PC-9 (cell line): ENCODE measurements around the gene SIAE. TPM values are rescaled to one million over a fixed set of nuclear protein-coding genes. Genes with fewer than 3 reads are reported as not detected.

Source experiments
- BruUV-seq: library from RNA; stranded (reverse); fragments of 400-500 nt; replicated peaks from 2 replicates; lab custom pipeline; 2021; lab: Mats Ljungman, UMichigan
- CTCF ChIA-PET: fragments of 300-600 bp; sonication (Branson Sonifier 250); formaldehyde crosslinking; loops from one replicate; lab custom pipeline; 2022; ENCODE audit warnings: antibody characterized with exemption; lab: Charles Lee
- POLR2A ChIA-PET: fragments of 300-600 bp; sonication (Branson Sonifier 250); formaldehyde crosslinking; loops from one replicate; lab custom pipeline; 2022; ENCODE audit warnings: antibody characterized with exemption; ENCODE audit not compliant: unreplicated experiment; lab: Charles Lee
- DNase-seq, 2 experiments: peaks; one replicate each; pipeline versions ENCODE4 v3.0.0 to v3.0.0-alpha.2; 2015 to 2022; ENCODE audit warnings: mixed read lengths in 1 of 2
- H2AFZ ChIP-seq: fragments of 200-600 bp; sonication (generic); 2 replicates; pipeline ENCODE4 v1.8.1; 2017; ENCODE audit warnings: antibody characterized with exemption
- H3F3A ChIP-seq: fragments of 200-600 bp; sonication (generic); 2 replicates; pipeline ENCODE4 v1.8.1; 2017; ENCODE audit warnings: antibody characterized with exemption, mild to moderate bottlenecking, low read depth; ENCODE audit not compliant: insufficient read depth
- H3K27ac ChIP-seq: fragments of 200-600 bp; sonication (generic); 2 replicates; pipeline ENCODE4 v1.6.1; 2016; ENCODE audit warnings: mixed run types
- H3K27me3 ChIP-seq: fragments of 200-600 bp; sonication (generic); 2 replicates; pipeline ENCODE4 v1.6.1; 2016; ENCODE audit warnings: low read depth, mixed run types; ENCODE audit not compliant: insufficient read depth
- H3K36me3 ChIP-seq: fragments of 200-600 bp; sonication (generic); 2 replicates; pipeline ENCODE4 v1.6.1; 2016; ENCODE audit warnings: low read depth, mixed run types
- H3K4me1 ChIP-seq: fragments of 200-600 bp; sonication (generic); replicated peaks from 2 replicates; pipeline ENCODE4 v1.6.1; 2016; ENCODE audit warnings: mixed run types; ENCODE audit not compliant: insufficient read depth
- H3K4me2 ChIP-seq: fragments of 200-600 bp; sonication (generic); 2 replicates; pipeline ENCODE4 v1.6.1; 2017; ENCODE audit warnings: mixed run types
- H3K4me3 ChIP-seq: fragments of 200-600 bp; sonication (generic); 2 replicates; pipeline ENCODE4 v1.6.1; 2016; ENCODE audit warnings: mixed run types
- H3K79me2 ChIP-seq: fragments of 200-600 bp; sonication (generic); 2 replicates; pipeline ENCODE4 v1.6.1; 2017; ENCODE audit warnings: low read depth, mixed run types
- H3K9me2 ChIP-seq: fragments of 200-600 bp; sonication (generic); 2 replicates; pipeline ENCODE4 v1.8.1; 2017; ENCODE audit warnings: mild to moderate bottlenecking; ENCODE audit not compliant: insufficient read depth
- H3K9me3 ChIP-seq: fragments of 200-600 bp; sonication (generic); 2 replicates; pipeline ENCODE4 v1.8.1; 2016; ENCODE audit warnings: low read depth; ENCODE audit not compliant: insufficient read depth
- H4K20me1 ChIP-seq: fragments of 200-600 bp; sonication (generic); 2 replicates; pipeline ENCODE4 v1.8.1; 2017; ENCODE audit not compliant: insufficient read depth
- CTCF ChIP-seq: fragments of 200-600 bp; sonication (generic); conservative IDR thresholded peaks from 2 replicates; pipeline ENCODE4 v1.6.1; 2017; ENCODE audit warnings: mixed run types, antibody characterized with exemption, mild to moderate bottlenecking, moderate library complexity
- EZH2 ChIP-seq: fragments of 200-600 bp; sonication (generic); IDR thresholded peaks from 2 replicates; pipeline ENCODE4 v1.8.0; 2017; ENCODE audit warnings: antibody characterized with exemption, low read depth
- intact Hi-C: fragments of 100-400 bp; cut with micrococcal nuclease; formaldehyde crosslinking; loops from one replicate; pipeline ENCODE4 v1.10.0; 2022; ENCODE audit not compliant: unreplicated experiment
- total RNA-seq: library from RNA; stranded (reverse); gene quantifications from 2 replicates; pipeline ENCODE4 v1.2.3, GENCODE V29; 2021

The SIAE gene
- total RNA-seq, 1 experiment from 2014 or later = 29.2 TPM

DNA sequence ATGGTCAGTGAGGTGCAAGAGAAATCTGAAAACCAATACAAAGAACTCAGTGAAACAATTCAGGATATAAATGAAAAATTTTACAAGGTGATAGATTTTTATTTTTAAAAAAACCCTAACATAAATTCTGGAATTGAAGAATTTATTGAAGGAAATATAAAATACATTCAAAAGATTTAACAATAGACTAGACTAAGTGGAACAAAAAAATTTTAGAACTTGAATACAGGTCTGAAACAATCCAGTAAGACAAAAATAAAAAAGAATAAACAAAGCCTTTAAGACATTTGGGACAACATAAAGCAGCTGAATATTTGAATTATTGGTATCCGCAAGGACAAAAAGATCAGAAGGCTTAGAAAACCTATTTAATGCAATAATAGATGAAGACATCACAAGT is 8.9 kb upstream of the SIAE start:
- no TSS peak for BruUV-seq
- POLR2A ChIA-PET = no interaction called here
- H3K9me2 ChIP-seq = no peaks in the 10 kb centered on the region

GRCh38 chr11:124681421-124681820 is 7.9 kb upstream of the SIAE start:
- DNase-seq = no peak
- no peaks in the 10 kb centered on the region for H3K36me3 ChIP-seq
- H3K27me3 ChIP-seq = no peaks in the 10 kb centered on the region
- H3K4me2 ChIP-seq = no peak overlapping the region
- CTCF ChIA-PET = no interaction called here
- intact Hi-C loops = no loop called here
- 0 out of 2 replicates have a peak, but pooled peaks cover 4% of the 10 kb centered on the region for H3K9me3 ChIP-seq
- no peaks in the 10 kb centered on the region for H3K79me2 ChIP-seq
- H3K9me2 ChIP-seq = no peaks in the 10 kb centered on the region
- POLR2A ChIA-PET = no interaction called here
- no peaks in the 10 kb centered on the region for H3F3A ChIP-seq
- BruUV-seq = no TSS peak
- TF ChIP-seq EZH2 = no peak
- TF ChIP-seq CTCF = no peak
- H4K20me1 ChIP-seq = no peaks in the 10 kb centered on the region
- no peak overlapping the region for H2AFZ ChIP-seq
- H3K27ac ChIP-seq = no peak overlapping the region
- H3K4me1 ChIP-seq = no peaks in the 10 kb centered on the region
- H3K4me3 ChIP-seq = no peak overlapping the region

More for the DNA sequence above, 8.9 kb upstream of the SIAE start:
- intact Hi-C loops = no loop called here
- Histone ChIP-seq H3K9me3 (0 out of 2 replicates have a peak, but pooled peaks cover 4% of the 10 kb centered on the region), H3K4me2 (no peak overlapping the region), H2AFZ (no peak overlapping the region), H3K79me2 (no peaks in the 10 kb centered on the region), H3K36me3 (no peaks in the 10 kb centered on the region), H3K4me3 (no peak overlapping the region), H3K4me1 (no peaks in the 10 kb centered on the region), H4K20me1 (no peaks in the 10 kb centered on the region), H3F3A (no peaks in the 10 kb centered on the region), H3K27me3 (no peaks in the 10 kb centered on the region), H3K27ac (no peak overlapping the region)
- TF ChIP-seq EZH2 (no peak), CTCF (no peak)
- DNase-seq = no peak
- CTCF ChIA-PET = no interaction called here

GRCh38 chr11:124678416-124678815 is 4.9 kb upstream of the SIAE start:
- no peaks in the 10 kb centered on the region for H3K79me2 ChIP-seq
- H3K4me3 ChIP-seq = no peak overlapping the region
- H3K27ac ChIP-seq = no peak overlapping the region
- H4K20me1 ChIP-seq = no peaks in the 10 kb centered on the region
- no peak overlapping the region for H2AFZ ChIP-seq
- ChIA-PET POLR2A (no interaction called here), CTCF (no interaction called here)
- no peaks in the 10 kb centered on the region for H3K9me2 ChIP-seq
- intact Hi-C loops = no loop called here
- peaks cover 10% of the 10 kb centered on the region for H3K4me1 ChIP-seq
- H3K36me3 ChIP-seq = no peaks in the 10 kb centered on the region
- no peak for DNase-seq
- BruUV-seq = no TSS peak
- H3F3A ChIP-seq = no peaks in the 10 kb centered on the region
- no peak overlapping the region for H3K4me2 ChIP-seq
- 0 out of 2 replicates have a peak, but pooled peaks cover 4% of the 10 kb centered on the region for H3K9me3 ChIP-seq
- TF ChIP-seq EZH2 = no peak
- no peak for TF ChIP-seq CTCF
- H3K27me3 ChIP-seq = no peaks in the 10 kb centered on the region
